ENCODE measurements around the gene UNC13C. TPM values are rescaled to one million over a fixed set of nuclear protein-coding genes. Genes with fewer than 3 reads are reported as not detected.

The UNC13C gene
- total RNA-seq, 1 donor from 2014 or later = 0.26 TPM

GRCh38 chr15:54256190-54256589, 277.9 kb downstream of the UNC13C start:
- Histone ChIP-seq H3K4me3 (ENCODE audit: low read depth, low read length) (no peak overlapping the region), H3K36me3 (ENCODE audit: control insufficient read depth, insufficient read depth, low read length) (no peaks in the 10 kb centered on the region), H3K27me3 (ENCODE audit: control insufficient read depth, insufficient read depth, low read length) (no peaks in the 10 kb centered on the region)
- DNase-seq (ENCODE audit: low read depth) (no peak), FAIRE-seq (no peak)
- TF ChIP-seq CTCF (IDR thresholded peaks at IDR 0.05; ENCODE audit: insufficient read depth, low read length, severe bottlenecking) = no peak

GRCh38 chr15:54273928-54274327, 295.7 kb downstream of the UNC13C start:
- no peak for TF ChIP-seq CTCF (IDR thresholded peaks at IDR 0.05; ENCODE audit: insufficient read depth, low read length, severe bottlenecking)
- H3K4me3 ChIP-seq (ENCODE audit: low read depth, low read length) = no peak overlapping the region
- FAIRE-seq (no peak), DNase-seq (ENCODE audit: low read depth) (no peak)
- no peaks in the 10 kb centered on the region for H3K27me3 ChIP-seq (ENCODE audit: control insufficient read depth, insufficient read depth, low read length)
- H3K36me3 ChIP-seq (ENCODE audit: control insufficient read depth, insufficient read depth, low read length) = no peaks in the 10 kb centered on the region

- DNase-seq (ENCODE audit: low read depth) (no peak), FAIRE-seq (no peak)
- no peak for TF ChIP-seq CTCF (IDR thresholded peaks at IDR 0.05; ENCODE audit: insufficient read depth, low read length, severe bottlenecking)
- no peaks in the 10 kb centered on the region for H3K27me3 ChIP-seq (ENCODE audit: control insufficient read depth, insufficient read depth, low read length)
- H3K36me3 ChIP-seq (ENCODE audit: control insufficient read depth, insufficient read depth, low read length) = no peaks in the 10 kb centered on the region
- H3K4me3 ChIP-seq (ENCODE audit: low read depth, low read length) = no peak overlapping the region
Observed at GRCh38 chr15:54277834-54278233, 299.6 kb downstream of the UNC13C start.

- no peak for TF ChIP-seq CTCF (IDR thresholded peaks at IDR 0.05; ENCODE audit: insufficient read depth, low read length, severe bottlenecking)
- no peak overlapping the region for H3K4me3 ChIP-seq (ENCODE audit: low read depth, low read length)
- DNase-seq (ENCODE audit: low read depth) (no peak), FAIRE-seq (no peak)
- no peaks in the 10 kb centered on the region for H3K36me3 ChIP-seq (ENCODE audit: control insufficient read depth, insufficient read depth, low read length)
- no peaks in the 10 kb centered on the region for H3K27me3 ChIP-seq (ENCODE audit: control insufficient read depth, insufficient read depth, low read length)
Observed at GRCh38 chr15:54280726-54281125, 302.5 kb downstream of the UNC13C start.

- Histone ChIP-seq H3K36me3 (ENCODE audit: control insufficient read depth, insufficient read depth, low read length) (no peaks in the 10 kb centered on the region), H3K27me3 (ENCODE audit: control insufficient read depth, insufficient read depth, low read length) (no peaks in the 10 kb centered on the region), H3K4me3 (ENCODE audit: low read depth, low read length) (no peak overlapping the region)
- DNase-seq (ENCODE audit: low read depth) (no peak), FAIRE-seq (no peak)
- TF ChIP-seq CTCF (IDR thresholded peaks at IDR 0.05; ENCODE audit: insufficient read depth, low read length, severe bottlenecking) = no peak
Observed at GRCh38 chr15:54282228-54282836, 304.1 kb downstream of the UNC13C start.

- H3K4me3 ChIP-seq (ENCODE audit: low read depth, low read length) = no peak overlapping the region
- TF ChIP-seq CTCF (IDR thresholded peaks at IDR 0.05; ENCODE audit: insufficient read depth, low read length, severe bottlenecking) = no peak
- no peak for FAIRE-seq
- no peaks in the 10 kb centered on the region for H3K27me3 ChIP-seq (ENCODE audit: control insufficient read depth, insufficient read depth, low read length)
- no peaks in the 10 kb centered on the region for H3K36me3 ChIP-seq (ENCODE audit: control insufficient read depth, insufficient read depth, low read length)
- DNase-seq (ENCODE audit: low read depth) = no peak
Observed at GRCh38 chr15:54288049-54288448, 309.8 kb downstream of the UNC13C start.
